Measurements from ENCODE around the gene DALRD3. TPM values are rescaled to one million over a fixed set of nuclear protein-coding genes. Genes with fewer than 3 reads are reported as not detected.

The DALRD3 gene
- total and polyA plus RNA-seq, 2 experiments from 2014 or later = 31.0 to 57.7 TPM

- Mint-ChIP-seq H3K4me3 (no peak overlapping the region), H3K27me3 (ENCODE audit: insufficient read depth, low read depth, poor library complexity) (peaks cover 4% of the 10 kb centered on the region), H3K9me3 (no peaks in the 10 kb centered on the region), H3K4me1 (no peaks in the 10 kb centered on the region), H3K36me3 (ENCODE audit: low read depth) (peaks cover 58% of the 10 kb centered on the region), H3K27ac (no peak overlapping the region)
- Histone ChIP-seq H3F3A (replicated peaks; ENCODE audit: low read depth) (peaks cover 41% of the 10 kb centered on the region), H3K27ac (ENCODE audit: low read depth) (no peak overlapping the region), H3K9me2 (ENCODE audit: insufficient read depth) (no peaks in the 10 kb centered on the region), H3K27me3 (ENCODE audit: insufficient read depth) (no peaks in the 10 kb centered on the region), H3K79me2 (replicated peaks; ENCODE audit: insufficient read depth) (no peaks in the 10 kb centered on the region; the same call in 1 of the 2 replicates), H4K20me1 (replicated peaks; ENCODE audit: insufficient read depth) (peaks cover 8% of the 10 kb centered on the region), H3K4me1 (ENCODE audit: insufficient read depth) (no peaks in the 10 kb centered on the region), H3K4me2 (no peak overlapping the region), H3K36me3 (ENCODE audit: insufficient read depth) (peaks cover 39% of the 10 kb centered on the region), H2AFZ (no peak overlapping the region), H3K4me3 (no peak overlapping the region)
- ATAC-seq (no peak), DNase-seq (ENCODE audit: low spot score) (no peak)
- no peak for TF ChIP-seq NANOG (IDR thresholded peaks at IDR 0.05; ENCODE audit: borderline replicate concordance)
Measured at GRCh38 chr3:49035281-49035680, 16.9 kb upstream of the DALRD3 start.

GRCh38 chr3:49034650-49035049 lies 16.3 kb upstream of the DALRD3 start:
- ATAC-seq (no peak), DNase-seq (ENCODE audit: low spot score) (no peak)
- Mint-ChIP-seq H3K4me3 (no peak overlapping the region), H3K27ac (no peak overlapping the region), H3K9me3 (no peaks in the 10 kb centered on the region), H3K36me3 (ENCODE audit: low read depth) (peaks cover 56% of the 10 kb centered on the region), H3K4me1 (no peaks in the 10 kb centered on the region), H3K27me3 (ENCODE audit: insufficient read depth, low read depth, poor library complexity) (peaks cover 3% of the 10 kb centered on the region)
- peaks cover 48% of the 10 kb centered on the region for H3F3A ChIP-seq (replicated peaks; ENCODE audit: low read depth)
- H3K4me1 ChIP-seq (ENCODE audit: insufficient read depth) = no peaks in the 10 kb centered on the region
- H3K36me3 ChIP-seq (ENCODE audit: insufficient read depth) = peaks cover 39% of the 10 kb centered on the region
- no peaks in the 10 kb centered on the region; the same call in 1 of the 2 replicates for H3K79me2 ChIP-seq (replicated peaks; ENCODE audit: insufficient read depth)
- no peak overlapping the region for H3K27ac ChIP-seq (ENCODE audit: low read depth)
- no peak overlapping the region for H3K4me3 ChIP-seq
- no peak overlapping the region for H2AFZ ChIP-seq
- H3K4me2 ChIP-seq = no peak overlapping the region
- H3K9me2 ChIP-seq (ENCODE audit: insufficient read depth) = no peaks in the 10 kb centered on the region
- H4K20me1 ChIP-seq (replicated peaks; ENCODE audit: insufficient read depth) = peaks cover 12% of the 10 kb centered on the region
- H3K27me3 ChIP-seq (ENCODE audit: insufficient read depth) = no peaks in the 10 kb centered on the region
- TF ChIP-seq JUNB (IDR thresholded peaks at IDR 0.05; ENCODE audit: unreplicated experiment) (no peak), EZH2 (IDR thresholded peaks at IDR 0.05; ENCODE audit: low read depth, unreplicated experiment) (no peak), ZNF114 (CRISPR knock-in tag; IDR thresholded peaks at IDR 0.05) (no peak), EZH2phosphoT487 (IDR thresholded peaks at IDR 0.05; ENCODE audit: unreplicated experiment) (no peak), CREB1 (CRISPR knock-in tag; IDR thresholded peaks at IDR 0.05; ENCODE audit: low read depth) (no peak)
- TF ChIP-seq, protein P1, sequence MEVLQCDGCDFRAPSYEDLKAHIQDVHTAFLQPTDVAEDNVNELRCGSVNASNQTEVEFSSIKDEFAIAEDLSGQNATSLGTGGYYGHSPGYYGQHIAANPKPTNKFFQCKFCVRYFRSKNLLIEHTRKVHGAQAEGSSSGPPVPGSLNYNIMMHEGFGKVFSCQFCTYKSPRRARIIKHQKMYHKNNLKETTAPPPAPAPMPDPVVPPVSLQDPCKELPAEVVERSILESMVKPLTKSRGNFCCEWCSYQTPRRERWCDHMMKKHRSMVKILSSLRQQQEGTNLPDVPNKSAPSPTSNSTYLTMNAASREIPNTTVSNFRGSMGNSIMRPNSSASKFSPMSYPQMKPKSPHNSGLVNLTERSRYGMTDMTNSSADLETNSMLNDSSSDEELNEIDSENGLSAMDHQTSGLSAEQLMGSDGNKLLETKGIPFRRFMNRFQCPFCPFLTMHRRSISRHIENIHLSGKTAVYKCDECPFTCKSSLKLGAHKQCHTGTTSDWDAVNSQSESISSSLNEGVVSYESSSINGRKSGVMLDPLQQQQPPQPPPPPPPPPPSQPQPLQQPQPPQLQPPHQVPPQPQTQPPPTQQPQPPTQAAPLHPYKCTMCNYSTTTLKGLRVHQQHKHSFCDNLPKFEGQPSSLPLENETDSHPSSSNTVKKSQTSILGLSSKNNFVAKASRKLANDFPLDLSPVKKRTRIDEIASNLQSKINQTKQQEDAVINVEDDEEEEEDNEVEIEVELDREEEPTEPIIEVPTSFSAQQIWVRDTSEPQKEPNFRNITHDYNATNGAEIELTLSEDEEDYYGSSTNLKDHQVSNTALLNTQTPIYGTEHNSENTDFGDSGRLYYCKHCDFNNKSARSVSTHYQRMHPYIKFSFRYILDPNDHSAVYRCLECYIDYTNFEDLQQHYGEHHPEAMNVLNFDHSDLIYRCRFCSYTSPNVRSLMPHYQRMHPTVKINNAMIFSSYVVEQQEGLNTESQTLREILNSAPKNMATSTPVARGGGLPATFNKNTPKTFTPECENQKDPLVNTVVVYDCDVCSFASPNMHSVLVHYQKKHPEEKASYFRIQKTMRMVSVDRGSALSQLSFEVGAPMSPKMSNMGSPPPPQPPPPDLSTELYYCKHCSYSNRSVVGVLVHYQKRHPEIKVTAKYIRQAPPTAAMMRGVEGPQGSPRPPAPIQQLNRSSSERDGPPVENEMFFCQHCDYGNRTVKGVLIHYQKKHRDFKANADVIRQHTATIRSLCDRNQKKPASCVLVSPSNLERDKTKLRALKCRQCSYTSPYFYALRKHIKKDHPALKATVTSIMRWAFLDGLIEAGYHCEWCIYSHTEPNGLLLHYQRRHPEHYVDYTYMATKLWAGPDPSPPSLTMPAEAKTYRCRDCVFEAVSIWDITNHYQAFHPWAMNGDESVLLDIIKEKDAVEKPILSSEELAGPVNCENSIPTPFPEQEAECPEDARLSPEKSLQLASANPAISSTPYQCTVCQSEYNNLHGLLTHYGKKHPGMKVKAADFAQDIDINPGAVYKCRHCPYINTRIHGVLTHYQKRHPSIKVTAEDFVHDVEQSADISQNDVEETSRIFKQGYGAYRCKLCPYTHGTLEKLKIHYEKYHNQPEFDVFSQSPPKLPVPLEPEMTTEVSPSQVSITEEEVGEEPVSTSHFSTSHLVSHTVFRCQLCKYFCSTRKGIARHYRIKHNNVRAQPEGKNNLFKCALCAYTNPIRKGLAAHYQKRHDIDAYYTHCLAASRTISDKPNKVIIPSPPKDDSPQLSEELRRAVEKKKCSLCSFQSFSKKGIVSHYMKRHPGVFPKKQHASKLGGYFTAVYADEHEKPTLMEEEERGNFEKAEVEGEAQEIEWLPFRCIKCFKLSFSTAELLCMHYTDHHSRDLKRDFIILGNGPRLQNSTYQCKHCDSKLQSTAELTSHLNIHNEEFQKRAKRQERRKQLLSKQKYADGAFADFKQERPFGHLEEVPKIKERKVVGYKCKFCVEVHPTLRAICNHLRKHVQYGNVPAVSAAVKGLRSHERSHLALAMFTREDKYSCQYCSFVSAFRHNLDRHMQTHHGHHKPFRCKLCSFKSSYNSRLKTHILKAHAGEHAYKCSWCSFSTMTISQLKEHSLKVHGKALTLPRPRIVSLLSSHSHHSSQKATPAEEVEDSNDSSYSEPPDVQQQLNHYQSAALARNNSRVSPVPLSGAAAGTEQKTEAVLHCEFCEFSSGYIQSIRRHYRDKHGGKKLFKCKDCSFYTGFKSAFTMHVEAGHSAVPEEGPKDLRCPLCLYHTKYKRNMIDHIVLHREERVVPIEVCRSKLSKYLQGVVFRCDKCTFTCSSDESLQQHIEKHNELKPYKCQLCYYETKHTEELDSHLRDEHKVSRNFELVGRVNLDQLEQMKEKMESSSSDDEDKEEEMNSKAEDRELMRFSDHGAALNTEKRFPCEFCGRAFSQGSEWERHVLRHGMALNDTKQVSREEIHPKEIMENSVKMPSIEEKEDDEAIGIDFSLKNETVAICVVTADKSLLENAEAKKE (CRISPR knock-in tag; IDR thresholded peaks at IDR 0.05) = no peak
- TF ChIP-seq, protein P2, sequence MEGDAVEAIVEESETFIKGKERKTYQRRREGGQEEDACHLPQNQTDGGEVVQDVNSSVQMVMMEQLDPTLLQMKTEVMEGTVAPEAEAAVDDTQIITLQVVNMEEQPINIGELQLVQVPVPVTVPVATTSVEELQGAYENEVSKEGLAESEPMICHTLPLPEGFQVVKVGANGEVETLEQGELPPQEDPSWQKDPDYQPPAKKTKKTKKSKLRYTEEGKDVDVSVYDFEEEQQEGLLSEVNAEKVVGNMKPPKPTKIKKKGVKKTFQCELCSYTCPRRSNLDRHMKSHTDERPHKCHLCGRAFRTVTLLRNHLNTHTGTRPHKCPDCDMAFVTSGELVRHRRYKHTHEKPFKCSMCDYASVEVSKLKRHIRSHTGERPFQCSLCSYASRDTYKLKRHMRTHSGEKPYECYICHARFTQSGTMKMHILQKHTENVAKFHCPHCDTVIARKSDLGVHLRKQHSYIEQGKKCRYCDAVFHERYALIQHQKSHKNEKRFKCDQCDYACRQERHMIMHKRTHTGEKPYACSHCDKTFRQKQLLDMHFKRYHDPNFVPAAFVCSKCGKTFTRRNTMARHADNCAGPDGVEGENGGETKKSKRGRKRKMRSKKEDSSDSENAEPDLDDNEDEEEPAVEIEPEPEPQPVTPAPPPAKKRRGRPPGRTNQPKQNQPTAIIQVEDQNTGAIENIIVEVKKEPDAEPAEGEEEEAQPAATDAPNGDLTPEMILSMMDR (conservative IDR thresholded peaks at IDR 0.05; ENCODE audit: low read depth in 2 of 2) = no peak
- TF ChIP-seq, protein P3, sequence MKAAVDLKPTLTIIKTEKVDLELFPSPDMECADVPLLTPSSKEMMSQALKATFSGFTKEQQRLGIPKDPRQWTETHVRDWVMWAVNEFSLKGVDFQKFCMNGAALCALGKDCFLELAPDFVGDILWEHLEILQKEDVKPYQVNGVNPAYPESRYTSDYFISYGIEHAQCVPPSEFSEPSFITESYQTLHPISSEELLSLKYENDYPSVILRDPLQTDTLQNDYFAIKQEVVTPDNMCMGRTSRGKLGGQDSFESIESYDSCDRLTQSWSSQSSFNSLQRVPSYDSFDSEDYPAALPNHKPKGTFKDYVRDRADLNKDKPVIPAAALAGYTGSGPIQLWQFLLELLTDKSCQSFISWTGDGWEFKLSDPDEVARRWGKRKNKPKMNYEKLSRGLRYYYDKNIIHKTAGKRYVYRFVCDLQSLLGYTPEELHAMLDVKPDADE (IDR thresholded peaks at IDR 0.05) = no peak
- TF ChIP-seq, protein P4, sequence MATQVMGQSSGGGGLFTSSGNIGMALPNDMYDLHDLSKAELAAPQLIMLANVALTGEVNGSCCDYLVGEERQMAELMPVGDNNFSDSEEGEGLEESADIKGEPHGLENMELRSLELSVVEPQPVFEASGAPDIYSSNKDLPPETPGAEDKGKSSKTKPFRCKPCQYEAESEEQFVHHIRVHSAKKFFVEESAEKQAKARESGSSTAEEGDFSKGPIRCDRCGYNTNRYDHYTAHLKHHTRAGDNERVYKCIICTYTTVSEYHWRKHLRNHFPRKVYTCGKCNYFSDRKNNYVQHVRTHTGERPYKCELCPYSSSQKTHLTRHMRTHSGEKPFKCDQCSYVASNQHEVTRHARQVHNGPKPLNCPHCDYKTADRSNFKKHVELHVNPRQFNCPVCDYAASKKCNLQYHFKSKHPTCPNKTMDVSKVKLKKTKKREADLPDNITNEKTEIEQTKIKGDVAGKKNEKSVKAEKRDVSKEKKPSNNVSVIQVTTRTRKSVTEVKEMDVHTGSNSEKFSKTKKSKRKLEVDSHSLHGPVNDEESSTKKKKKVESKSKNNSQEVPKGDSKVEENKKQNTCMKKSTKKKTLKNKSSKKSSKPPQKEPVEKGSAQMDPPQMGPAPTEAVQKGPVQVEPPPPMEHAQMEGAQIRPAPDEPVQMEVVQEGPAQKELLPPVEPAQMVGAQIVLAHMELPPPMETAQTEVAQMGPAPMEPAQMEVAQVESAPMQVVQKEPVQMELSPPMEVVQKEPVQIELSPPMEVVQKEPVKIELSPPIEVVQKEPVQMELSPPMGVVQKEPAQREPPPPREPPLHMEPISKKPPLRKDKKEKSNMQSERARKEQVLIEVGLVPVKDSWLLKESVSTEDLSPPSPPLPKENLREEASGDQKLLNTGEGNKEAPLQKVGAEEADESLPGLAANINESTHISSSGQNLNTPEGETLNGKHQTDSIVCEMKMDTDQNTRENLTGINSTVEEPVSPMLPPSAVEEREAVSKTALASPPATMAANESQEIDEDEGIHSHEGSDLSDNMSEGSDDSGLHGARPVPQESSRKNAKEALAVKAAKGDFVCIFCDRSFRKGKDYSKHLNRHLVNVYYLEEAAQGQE (IDR thresholded peaks at IDR 0.05; ENCODE audit: unreplicated experiment) = no peak

Measured in GM23338 (cell line).